ENCODE results near the gene CDH15.

Gene CDH15

GRCh38 chr16:89136931-89137330 lies 34.6 kb upstream of the CDH15 start:
- H3K4me3 ChIP-seq, result no peak overlapping the region
- no peak for TF ChIP-seq CTCF (IDR thresholded peaks at IDR 0.05)
- DNase-seq (ENCODE audit: low spot score), result no peak
- H3K27ac ChIP-seq, result no peak overlapping the region

GRCh38 chr16:89137666-89138512 lies 33.7 kb upstream of the CDH15 start:
- no peak for TF ChIP-seq CTCF (IDR thresholded peaks at IDR 0.05)
- Histone ChIP-seq H3K4me3 (no peak overlapping the region), H3K27ac (no peak overlapping the region)
- no peak for DNase-seq (ENCODE audit: low spot score)

- TF ChIP-seq CTCF (IDR thresholded peaks at IDR 0.05), result no peak
- no peak overlapping the region for H3K27ac ChIP-seq
- H3K4me3 ChIP-seq, result no peak overlapping the region
- no peak for DNase-seq (ENCODE audit: low spot score)
Observed at GRCh38 chr16:89138513-89138795, 33.1 kb upstream of the CDH15 start.

GRCh38 chr16:89138843-89139520 lies 32.6 kb upstream of the CDH15 start:
- Histone ChIP-seq H3K4me3 (no peak overlapping the region), H3K27ac (no peak overlapping the region)
- no peak for TF ChIP-seq CTCF (IDR thresholded peaks at IDR 0.05)
- DNase-seq (ENCODE audit: low spot score), result no peak

GRCh38 chr16:89139907-89140361 lies 31.6 kb upstream of the CDH15 start:
- Histone ChIP-seq H3K4me3 (no peak overlapping the region), H3K27ac (no peak overlapping the region)
- DNase-seq (ENCODE audit: low spot score), result no peak
- no peak for TF ChIP-seq CTCF (IDR thresholded peaks at IDR 0.05)

- DNase-seq (ENCODE audit: low spot score), result no peak
- no peak for TF ChIP-seq CTCF (IDR thresholded peaks at IDR 0.05)
Observed at GRCh38 chr16:89140401-89140800, 31.1 kb upstream of the CDH15 start.

More at GRCh38 chr16:89140401-89140800, 31.1 kb upstream of the CDH15 start:
- Histone ChIP-seq H3K4me3 (no peak overlapping the region), H3K27ac (no peak overlapping the region)
